HG03196 (cell line): ENCODE data around the gene PNPLA4.

Experiments
- ATAC-seq: cut with Tn5 transposase; IDR thresholded peaks from one replicate; pipeline ENCODE4 v1.9.1; 2021; ENCODE audit not compliant: unreplicated experiment

PNPLA4 gene

GRCh38 chrX:7927259-7928167 lies at the start of gene PNPLA4:
Gene PNPLA4, minus strand, starts transcription at chrX:7927413. Its CDS starts 1,294 bp downstream, at chrX:7926119.
- peak; percentile 96 for ATAC-seq

GRCh38 chrX:7972586-7972985 lies 45.4 kb upstream of the PNPLA4 start:
- ATAC-seq = no peak

GRCh38 chrX:7970428-7970827 lies 43.2 kb upstream of the PNPLA4 start:
- no peak for ATAC-seq

GRCh38 chrX:7965436-7965835 lies 38.2 kb upstream of the PNPLA4 start:
- no peak for ATAC-seq

- ATAC-seq = no peak
These were observed 33.0 kb upstream of the PNPLA4 start for GRCh38 chrX:7960246-7960645.

- ATAC-seq = no peak
These were observed 26.2 kb upstream of the PNPLA4 start for GRCh38 chrX:7953446-7953845.

GRCh38 chrX:7950865-7951264 lies 23.7 kb upstream of the PNPLA4 start:
- ATAC-seq = peak; percentile 99

- no peak for ATAC-seq
These were observed 21.3 kb upstream of the PNPLA4 start for GRCh38 chrX:7948483-7948882.

- no peak for ATAC-seq
These were observed 19.7 kb upstream of the PNPLA4 start for GRCh38 chrX:7946960-7947359.

- ATAC-seq = no peak
These were observed 16.5 kb upstream of the PNPLA4 start for GRCh38 chrX:7943600-7944245.

- no peak for ATAC-seq
These were observed 14.3 kb upstream of the PNPLA4 start for GRCh38 chrX:7941390-7942042.

GRCh38 chrX:7934026-7934425 lies 6.8 kb upstream of the PNPLA4 start:
- no peak for ATAC-seq

GRCh38 chrX:7926914-7927258 lies 327 bp downstream of the PNPLA4 start:
- ATAC-seq = no peak

GRCh38 chrX:7926501-7926900 lies 712 bp downstream of the PNPLA4 start:
- ATAC-seq = no peak

GRCh38 chrX:7925867-7926472 lies 1.2 kb downstream of the PNPLA4 start:
- ATAC-seq = no peak

- ATAC-seq = no peak
These were observed 5.5 kb downstream of the PNPLA4 start for GRCh38 chrX:7921750-7922149.

- no peak for ATAC-seq
These were observed 18.4 kb downstream of the PNPLA4 start for GRCh38 chrX:7908821-7909220.

GRCh38 chrX:7904562-7904961 lies 22.7 kb downstream of the PNPLA4 start:
- ATAC-seq = no peak

- ATAC-seq = no peak
These were observed 35.3 kb downstream of the PNPLA4 start for GRCh38 chrX:7891928-7892327.

- no peak for ATAC-seq
These were observed 37.5 kb downstream of the PNPLA4 start for GRCh38 chrX:7889680-7890079.

GRCh38 chrX:7889135-7889534 lies 38.1 kb downstream of the PNPLA4 start:
- no peak for ATAC-seq
